ENCODE results near the gene IRAK1. TPM values are rescaled to one million over a fixed set of nuclear protein-coding genes. Genes with fewer than 3 reads are reported as not detected.

IRAK1 gene
- polyA plus RNA-seq, 1 donor (not counting 4 experiments of a cell fraction or from before 2014, with no cell fraction given) = 41.5 TPM

- H3K27ac ChIP-seq (ENCODE audit: control insufficient read depth, insufficient read depth, low read length) = no peak overlapping the region
- dilution Hi-C loops (cut with MboI; ENCODE audit: extremely low pct_ligation_motif_present, low sequenced_read_pairs) = no loop called here
Observed at GRCh38 chrX:154012336-154012991, 7.2 kb downstream of the IRAK1 start.

DNA sequence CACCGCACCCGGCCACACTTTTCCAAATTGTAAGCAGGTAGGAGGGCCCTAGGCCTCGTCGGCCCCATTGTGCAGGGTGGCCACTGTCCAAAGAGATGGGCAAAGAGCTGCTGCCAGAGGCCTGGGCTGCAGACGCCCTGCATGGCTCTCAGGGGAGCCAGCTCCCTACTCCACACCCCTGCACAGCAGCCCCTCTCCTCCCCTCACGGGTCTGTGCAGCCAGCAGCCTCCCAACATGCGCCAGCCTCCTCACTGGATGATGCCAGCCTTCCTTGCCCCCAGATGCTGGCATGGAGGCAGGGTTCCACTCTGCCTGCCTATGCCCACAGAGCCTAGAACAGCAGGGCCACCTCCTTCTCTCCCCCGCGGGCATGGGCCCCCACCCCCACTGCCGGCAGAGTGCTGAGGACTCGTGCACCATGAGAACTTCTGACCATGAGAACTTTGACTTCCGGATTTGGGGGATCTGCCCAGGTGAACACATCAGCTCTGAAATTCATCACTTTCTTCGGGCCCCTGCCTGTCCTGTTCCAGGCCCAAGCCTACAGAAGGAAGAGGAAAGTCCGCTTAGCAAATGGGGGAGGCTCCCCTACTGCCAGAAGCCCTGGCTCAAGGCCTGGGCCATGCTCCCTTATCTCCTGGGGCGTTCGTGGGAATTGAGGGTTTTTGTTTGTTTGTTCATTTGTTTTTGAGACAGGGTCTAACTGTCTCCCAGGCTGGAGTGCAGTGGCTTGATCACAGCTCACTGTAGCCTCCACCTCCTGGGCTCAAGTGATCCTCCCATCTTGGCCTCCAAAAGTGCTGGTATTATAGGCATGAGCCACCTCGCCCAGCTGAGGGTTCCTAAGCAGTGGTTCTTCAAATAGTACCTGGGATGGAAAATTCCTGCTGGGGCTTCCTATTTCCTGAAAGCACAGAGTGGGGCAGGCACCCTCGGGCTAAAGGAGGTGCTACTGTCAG lies 8.0 kb downstream of the IRAK1 start:
- Histone ChIP-seq H3K9me1 (ENCODE audit: control insufficient read depth, extremely low read depth, insufficient read depth, low read length) (no peaks in the 10 kb centered on the region), H3K4me3 (ENCODE audit: control insufficient read depth in 2 of 3, extremely low read depth in 1 of 3, insufficient read depth in 2 of 3, low read depth in 1 of 3, low read length in 3 of 3) (no peak overlapping the region), H3K4me1 (ENCODE audit: control insufficient read depth, extremely low read depth, insufficient read depth, low read length) (no peaks in the 10 kb centered on the region), H3K9me3 (ENCODE audit: control insufficient read depth, low read depth, low read length) (no peaks in the 10 kb centered on the region), H3K4me2 (ENCODE audit: control insufficient read depth, extremely low read depth, insufficient read depth, low read depth, low read length) (no peak overlapping the region), H3K36me3 (ENCODE audit: control insufficient read depth in 2 of 2, extremely low read depth in 1 of 2, insufficient read depth in 2 of 2, low read length in 2 of 2) (peaks cover 1 to 3% of the 10 kb centered on the region in 2 experiments), H3K27ac (ENCODE audit: control insufficient read depth, insufficient read depth, low read length) (no peak overlapping the region), H3K79me2 (ENCODE audit: control insufficient read depth, insufficient read depth, low read length) (no peaks in the 10 kb centered on the region), H3K9ac (ENCODE audit: control insufficient read depth, extremely low read depth, insufficient read depth, low read length) (no peak overlapping the region), H3K27me3 (ENCODE audit: control insufficient read depth, extremely low read depth, insufficient read depth, low read length) (no peaks in the 10 kb centered on the region), H2AFZ (ENCODE audit: control insufficient read depth, low read length) (no peak overlapping the region), H4K20me1 (ENCODE audit: control insufficient read depth, extremely low read depth, insufficient read depth, low read length) (no peaks in the 10 kb centered on the region)
- TF ChIP-seq CTCF (optimal IDR thresholded peaks at IDR 0.05 in 1 of 3, IDR thresholded peaks at IDR 0.05 in 1 of 3, conservative IDR thresholded peaks at IDR 0.05 in 1 of 3; ENCODE audit: extremely low read depth in 1 of 3, insufficient read depth in 2 of 3, low read length in 3 of 3) (no peak), EZH2 (IDR thresholded peaks at IDR 0.05; ENCODE audit: low read length) (no peak)
- FAIRE-seq (no peak), DNase-seq (ENCODE audit: low read depth, low spot score) (no peak)
- dilution Hi-C loops (cut with MboI; ENCODE audit: extremely low pct_ligation_motif_present, low sequenced_read_pairs) = no loop called here

More at GRCh38 chrX:154012336-154012991, 7.2 kb downstream of the IRAK1 start:
- Histone ChIP-seq H3K4me2 (ENCODE audit: control insufficient read depth, extremely low read depth, insufficient read depth, low read depth, low read length) (no peak overlapping the region), H3K9ac (ENCODE audit: control insufficient read depth, extremely low read depth, insufficient read depth, low read length) (no peak overlapping the region), H3K9me3 (ENCODE audit: control insufficient read depth, low read depth, low read length) (no peaks in the 10 kb centered on the region), H2AFZ (ENCODE audit: control insufficient read depth, low read length) (no peak overlapping the region), H3K27me3 (ENCODE audit: control insufficient read depth, extremely low read depth, insufficient read depth, low read length) (no peaks in the 10 kb centered on the region), H3K4me1 (ENCODE audit: control insufficient read depth, extremely low read depth, insufficient read depth, low read length) (no peaks in the 10 kb centered on the region), H3K36me3 (ENCODE audit: control insufficient read depth in 2 of 2, extremely low read depth in 1 of 2, insufficient read depth in 2 of 2, low read length in 2 of 2) (peaks cover 1 to 8% of the 10 kb centered on the region in 2 experiments), H4K20me1 (ENCODE audit: control insufficient read depth, extremely low read depth, insufficient read depth, low read length) (no peaks in the 10 kb centered on the region), H3K4me3 (ENCODE audit: control insufficient read depth in 2 of 3, extremely low read depth in 1 of 3, insufficient read depth in 2 of 3, low read depth in 1 of 3, low read length in 3 of 3) (no peak overlapping the region), H3K9me1 (ENCODE audit: control insufficient read depth, extremely low read depth, insufficient read depth, low read length) (no peaks in the 10 kb centered on the region), H3K79me2 (ENCODE audit: control insufficient read depth, insufficient read depth, low read length) (peaks cover 4% of the 10 kb centered on the region)
- FAIRE-seq (no peak), DNase-seq (ENCODE audit: low read depth, low spot score) (no peak)
- TF ChIP-seq CTCF (optimal IDR thresholded peaks at IDR 0.05 in 1 of 3, IDR thresholded peaks at IDR 0.05 in 1 of 3, conservative IDR thresholded peaks at IDR 0.05 in 1 of 3; ENCODE audit: extremely low read depth in 1 of 3, insufficient read depth in 2 of 3, low read length in 3 of 3) (no peak), EZH2 (IDR thresholded peaks at IDR 0.05; ENCODE audit: low read length) (no peak)

Data from keratinocyte (primary cell).